ENCODE results near the gene NAALADL2.

- TF ChIP-seq CTCF (IDR thresholded peaks at IDR 0.05) (no peak), POLR2A (IDR thresholded peaks at IDR 0.05) (no peak)
Measured at GRCh38 chr3:175269394-175269793, 410.3 kb downstream of the NAALADL2 start.

All from uterus (tissue), 2 donors.